Stimulated activated CD8-positive, alpha-beta memory T cell treated with anti-CD3 and anti-CD28 coated beads, Interleukin-2, amount 100 ng/mL, for 48 hours (primary cell): ENCODE data around the gene DNAJC16.

Experiments used
- DNase-seq, 2 donors: peaks; one replicate each; pipeline ENCODE4 v3.0.0-alpha.2; 2020; ENCODE audit warnings: low read depth in 2 of 2

The DNAJC16 gene

DNA sequence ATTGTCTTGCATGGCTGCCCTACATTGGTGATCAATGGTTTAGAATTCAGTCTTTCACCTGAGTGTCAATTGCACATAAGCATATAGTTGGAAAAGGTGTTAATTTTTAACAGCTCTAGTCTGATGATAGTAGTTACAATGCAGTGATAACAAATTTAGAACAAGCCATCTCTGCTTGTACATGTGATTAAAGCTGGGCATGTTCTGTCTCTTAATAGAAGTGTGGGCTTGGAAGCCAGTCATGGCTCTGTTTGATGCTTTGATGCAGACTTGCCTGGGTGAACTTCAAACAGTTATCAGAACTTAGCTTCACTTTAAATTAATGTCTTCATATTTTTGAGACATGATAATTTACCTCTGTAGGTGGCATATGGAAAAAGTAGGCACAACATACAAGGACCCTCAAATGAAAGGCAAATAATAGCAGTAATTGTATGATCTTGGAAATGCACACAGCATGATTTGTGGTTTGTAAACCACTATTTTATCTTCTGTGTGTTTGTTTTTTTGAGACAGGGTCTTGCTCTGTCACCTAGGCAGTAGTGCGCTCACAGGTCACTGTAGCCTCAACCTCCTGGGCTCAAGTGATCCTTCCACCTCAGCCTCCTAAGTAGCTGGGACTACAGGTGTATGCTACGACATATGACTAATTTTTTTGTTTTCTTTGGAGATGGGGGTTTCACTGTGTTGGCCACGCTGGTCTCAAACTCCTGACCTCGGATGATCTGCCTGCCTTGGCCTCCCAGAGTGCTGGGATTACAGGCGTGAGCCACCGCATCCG lies 94.4 kb downstream of the DNAJC16 start:
- no peak for DNase-seq

- no peak for DNase-seq
Observed at GRCh38 chr1:15621975-15622374, 95.3 kb downstream of the DNAJC16 start.

- no peak for DNase-seq
Observed at GRCh38 chr1:15622712-15623373, 96.2 kb downstream of the DNAJC16 start.

GRCh38 chr1:15623435-15623834 lies 96.8 kb downstream of the DNAJC16 start:
- DNase-seq: no peak

- DNase-seq: no peak
Observed at GRCh38 chr1:15624133-15624714, 97.6 kb downstream of the DNAJC16 start.

- no peak for DNase-seq
Observed at GRCh38 chr1:15625056-15625917, 98.6 kb downstream of the DNAJC16 start.
